Neuronal stem cell (in vitro differentiated cells): Measurements from ENCODE around the gene CTRB2.
"Not testable (repeated sequence)": the region's sequence is repeated elsewhere in the genome, so short reads cannot be mapped to it uniquely, and the experiment has no call there.

Experiments
- DNase-seq: peaks from one replicate; pipeline ENCODE4 v3.0.0-alpha.2; 2013; ENCODE audit warnings: low spot score
- H2AFZ ChIP-seq: one replicate; pipeline ENCODE4 v1.6.1; 2013; ENCODE audit warnings: mild to moderate bottlenecking, low read length, inconsistent platforms
- H2AK5ac ChIP-seq: 2 replicates; pipeline ENCODE4 v1.6.1; 2013; ENCODE audit warnings: low read depth, mild to moderate bottlenecking, inconsistent platforms, low read length, moderate library complexity, mixed read lengths
- H2BK120ac ChIP-seq: 2 replicates; pipeline ENCODE4 v1.6.1; 2013; ENCODE audit warnings: low read depth, mild to moderate bottlenecking, inconsistent platforms, low read length, moderate library complexity, mixed read lengths
- H2BK12ac ChIP-seq: one replicate; pipeline ENCODE4 v1.6.1; 2013; ENCODE audit warnings: low read length, inconsistent platforms
- H2BK15ac ChIP-seq: 2 replicates; pipeline ENCODE4 v1.6.1; 2013; ENCODE audit warnings: mild to moderate bottlenecking, low read length, inconsistent platforms, mixed read lengths
- H2BK5ac ChIP-seq: one replicate; pipeline ENCODE4 v1.6.1; 2013; ENCODE audit warnings: inconsistent platforms, mild to moderate bottlenecking, low read length, moderate library complexity
- H3K14ac ChIP-seq: one replicate; pipeline ENCODE4 v1.6.1; 2013; ENCODE audit warnings: low read length, inconsistent platforms
- H3K18ac ChIP-seq: 2 replicates; pipeline ENCODE4 v1.6.1; 2013; ENCODE audit warnings: low read length, inconsistent platforms
- H3K23ac ChIP-seq: 2 replicates; pipeline ENCODE4 v1.6.1; 2013; ENCODE audit warnings: low read depth, mild to moderate bottlenecking, mixed read lengths, low read length, inconsistent platforms; ENCODE audit not compliant: poor library complexity
- H3K27ac ChIP-seq: replicated peaks from 3 replicates; pipeline ENCODE4 v1.5.1; 2013; ENCODE audit warnings: low read length, inconsistent platforms
- H3K27me3 ChIP-seq, 3 experiments: 2 replicates each; pipeline ENCODE4 v1.6.1; 2013; ENCODE audit warnings: low read length in 3 of 3, mild to moderate bottlenecking in 2 of 3, inconsistent platforms in 1 of 3, low read depth in 1 of 3, mixed read lengths in 1 of 3, moderate library complexity in 1 of 3; ENCODE audit not compliant: control insufficient read depth in 3 of 3, insufficient read depth in 3 of 3
- H3K36me3 ChIP-seq, 2 donors: replicated peaks in 1 of 2; 2 replicates each; pipeline ENCODE4 v1.6.1; 2013; ENCODE audit warnings: low read length in 2 of 2; ENCODE audit not compliant: control insufficient read depth in 2 of 2, insufficient read depth in 2 of 2
- H3K4ac ChIP-seq: 2 replicates; pipeline ENCODE4 v1.6.1; 2013; ENCODE audit warnings: inconsistent platforms, mild to moderate bottlenecking, low read length, moderate library complexity
- H3K4me1 ChIP-seq, 2 donors: 1 replicate in 1 of 2; 2 replicates in 1 of 2; pipeline ENCODE4 v1.6.1; 2013; ENCODE audit warnings: low read length in 2 of 2, low read depth in 1 of 2; ENCODE audit not compliant: control insufficient read depth in 2 of 2, insufficient read depth in 1 of 2
- H3K4me2 ChIP-seq: one replicate; pipeline ENCODE4 v1.6.1; 2013; ENCODE audit warnings: mild to moderate bottlenecking, low read length, inconsistent platforms; ENCODE audit not compliant: insufficient read depth, poor library complexity, severe bottlenecking
- H3K4me3 ChIP-seq, 2 donors: 2 replicates each; pipeline ENCODE4 v1.5.1; 2013; ENCODE audit warnings: low read length in 2 of 2, mild to moderate bottlenecking in 2 of 2, inconsistent platforms in 1 of 2, moderate library complexity in 1 of 2
- H3K79me1 ChIP-seq: one replicate; pipeline ENCODE4 v1.6.1; 2013; ENCODE audit warnings: low read depth, mild to moderate bottlenecking, inconsistent platforms, low read length, moderate library complexity
- H3K9ac ChIP-seq: one replicate; pipeline ENCODE4 v1.6.1; 2013; ENCODE audit warnings: mild to moderate bottlenecking, low read depth, low read length, inconsistent platforms; ENCODE audit not compliant: poor library complexity
- H3K9me3 ChIP-seq, 2 donors: replicated peaks in 1 of 2; 2 replicates each; pipeline versions ENCODE3 to v1.6.1; 2013; ENCODE audit warnings: low read length in 2 of 2, mild to moderate bottlenecking in 2 of 2, inconsistent platforms in 1 of 2, low read depth in 1 of 2, mixed read lengths in 1 of 2, moderate library complexity in 1 of 2; ENCODE audit not compliant: control insufficient read depth in 2 of 2, insufficient read depth in 1 of 2
- H4K8ac ChIP-seq: one replicate; pipeline ENCODE4 v1.6.1; 2013; ENCODE audit warnings: low read depth, mild to moderate bottlenecking, inconsistent platforms, low read length, moderate library complexity
- H4K91ac ChIP-seq: one replicate; pipeline ENCODE4 v1.6.1; 2013; ENCODE audit warnings: low read length, low read depth, mild to moderate bottlenecking, inconsistent platforms; ENCODE audit not compliant: poor library complexity
- WGBS, 2 donors: extraction: QIAGEN DNeasy Blood & Tissue Kit; methylation state at CpG; one replicate each; pipeline ENCODE4 v1.1.7; 2013; ENCODE audit warnings: missing lambda C conversion rate in 2 of 2, mixed read lengths in 1 of 2; ENCODE audit not compliant: insufficient read length in 2 of 2, insufficient replicate concordance in 1 of 2; ENCODE audit errors: extremely low coverage in 2 of 2; 5-methylcytosine and 5-hydroxymethylcytosine counted together

CTRB2 gene

DNA sequence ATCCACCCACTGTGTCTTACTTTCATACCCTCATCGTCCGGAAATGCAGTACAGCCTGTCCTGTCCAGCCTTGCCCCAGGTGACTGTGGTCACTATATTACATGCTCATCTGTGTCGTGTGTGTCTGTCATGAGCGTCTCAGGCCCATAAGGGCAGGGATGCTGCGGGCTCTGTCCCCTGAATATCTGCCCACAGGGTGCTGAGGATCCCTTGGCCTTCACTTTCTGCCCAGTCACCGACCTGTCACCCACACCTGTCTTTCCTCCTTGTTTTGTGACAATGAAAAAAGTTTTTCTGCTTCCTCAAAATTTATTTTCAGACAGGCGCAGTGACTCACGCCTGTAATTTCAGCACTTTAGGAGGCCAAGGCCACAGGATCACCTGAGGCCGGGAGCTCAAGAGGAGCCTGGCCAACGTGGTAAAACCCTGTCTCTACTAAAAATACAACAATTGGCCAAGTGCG, 10.5 kb upstream of the CTRB2 start:
- Histone ChIP-seq H3K79me1 (no peaks in the 10 kb centered on the region), H2BK12ac (no peak overlapping the region), H3K4me3 (no peak overlapping the region), H2BK120ac (no peak overlapping the region), H3K4me2 (no peak overlapping the region), H2AK5ac (no peak overlapping the region), H2AFZ (no peak overlapping the region), H3K14ac (no peak overlapping the region), H3K23ac (no peak overlapping the region), H3K18ac (no peak overlapping the region), H4K91ac (no peak overlapping the region), H3K4me1 (peaks cover 0 to 2% of the 10 kb centered on the region in 2 donors), H2BK15ac (no peak overlapping the region), H3K27me3 (no peaks in the 10 kb centered on the region), H3K27ac (no peak overlapping the region), H3K9ac (no peak overlapping the region), H3K9me3 (no peaks in the 10 kb centered on the region), H4K8ac (no peak overlapping the region), H3K36me3 (no peaks in the 10 kb centered on the region), H3K4ac (no peak overlapping the region), H2BK5ac (no peak overlapping the region)
- DNase-seq, result no peak
- WGBS, 2 donors, result no CpG with 5 or more reads among the region's 11 CpGs

DNA sequence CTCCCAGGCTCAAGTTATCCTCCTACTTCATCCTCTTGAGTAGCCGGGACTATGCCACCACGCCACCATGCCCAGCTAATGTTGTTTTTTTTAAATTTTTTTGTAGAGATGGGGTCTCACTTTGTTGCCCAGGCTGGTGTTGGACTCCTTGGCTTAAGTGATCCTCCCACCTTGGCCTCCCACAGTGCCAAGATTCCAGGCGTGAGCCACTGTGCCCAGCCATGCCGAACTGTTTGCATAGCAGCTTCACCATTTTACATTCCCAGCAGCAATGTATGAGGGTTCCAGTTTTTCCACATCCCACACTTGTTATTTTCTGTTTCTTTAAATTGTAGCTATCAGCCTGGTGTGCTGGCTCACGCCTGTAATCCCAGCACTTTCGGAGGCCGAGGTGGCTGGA, 9.6 kb upstream of the CTRB2 start:
- H2AK5ac ChIP-seq, result no peak overlapping the region
- no peak overlapping the region for H2BK120ac ChIP-seq
- H3K27ac ChIP-seq, result no peak overlapping the region
- no peak overlapping the region for H3K18ac ChIP-seq
- no CpG with 5 or more reads among the region's 7 CpGs for WGBS, 2 donors
- H2BK5ac ChIP-seq, result no peak overlapping the region
- no peak overlapping the region for H2BK15ac ChIP-seq
- H3K4me1 ChIP-seq, result peaks cover 0 to 3% of the 10 kb centered on the region in 2 donors
- no peak overlapping the region for H3K14ac ChIP-seq
- H4K8ac ChIP-seq, result no peak overlapping the region
- H3K23ac ChIP-seq, result no peak overlapping the region
- no peak overlapping the region for H4K91ac ChIP-seq
- H2BK12ac ChIP-seq, result no peak overlapping the region
- H3K4me2 ChIP-seq, result no peak overlapping the region
- H3K79me1 ChIP-seq, result no peaks in the 10 kb centered on the region
- no peaks in the 10 kb centered on the region for H3K36me3 ChIP-seq
- no peak overlapping the region for H3K4me3 ChIP-seq
- no peak overlapping the region for H2AFZ ChIP-seq
- H3K9ac ChIP-seq, result no peak overlapping the region
- H3K9me3 ChIP-seq, result no peaks in the 10 kb centered on the region
- H3K4ac ChIP-seq, result no peak overlapping the region
- DNase-seq, result no peak
- no peaks in the 10 kb centered on the region for H3K27me3 ChIP-seq

DNA sequence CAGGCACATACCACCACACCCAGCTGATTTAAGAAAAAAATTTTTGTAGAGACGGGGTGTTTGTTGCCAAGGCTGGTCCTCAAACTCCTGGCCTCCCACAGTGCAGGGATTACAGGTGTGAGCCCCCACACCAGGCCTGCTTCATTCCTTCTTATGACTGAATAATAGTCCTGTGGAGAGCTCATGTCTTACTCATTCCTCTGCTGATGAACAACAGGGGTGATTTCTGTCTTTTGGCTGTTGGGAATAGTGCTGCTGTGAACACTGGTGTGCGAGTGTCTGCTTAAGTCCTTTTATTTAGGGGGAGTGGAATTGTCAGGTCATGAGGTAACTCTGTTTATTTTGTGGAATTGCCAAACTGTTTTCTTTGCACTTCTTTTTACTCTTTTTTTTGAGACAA, 9.2 kb upstream of the CTRB2 start:
- Histone ChIP-seq H4K91ac (no peak overlapping the region), H3K9ac (no peak overlapping the region), H2AFZ (no peak overlapping the region), H3K4me1 (peaks cover 0 to 3% of the 10 kb centered on the region in 2 donors), H3K27ac (no peak overlapping the region), H3K18ac (no peak overlapping the region), H2BK120ac (no peak overlapping the region), H3K23ac (no peak overlapping the region), H2BK12ac (no peak overlapping the region), H2AK5ac (no peak overlapping the region), H3K27me3 (no peaks in the 10 kb centered on the region), H3K36me3 (no peaks in the 10 kb centered on the region), H3K79me1 (no peaks in the 10 kb centered on the region), H3K4me2 (no peak overlapping the region), H2BK5ac (no peak overlapping the region), H4K8ac (no peak overlapping the region), H3K9me3 (no peaks in the 10 kb centered on the region), H2BK15ac (no peak overlapping the region), H3K14ac (no peak overlapping the region), H3K4ac (no peak overlapping the region), H3K4me3 (no peak overlapping the region)
- WGBS, 2 donors, result no CpG with 5 or more reads among the region's 2 CpGs
- DNase-seq, result no peak

DNA sequence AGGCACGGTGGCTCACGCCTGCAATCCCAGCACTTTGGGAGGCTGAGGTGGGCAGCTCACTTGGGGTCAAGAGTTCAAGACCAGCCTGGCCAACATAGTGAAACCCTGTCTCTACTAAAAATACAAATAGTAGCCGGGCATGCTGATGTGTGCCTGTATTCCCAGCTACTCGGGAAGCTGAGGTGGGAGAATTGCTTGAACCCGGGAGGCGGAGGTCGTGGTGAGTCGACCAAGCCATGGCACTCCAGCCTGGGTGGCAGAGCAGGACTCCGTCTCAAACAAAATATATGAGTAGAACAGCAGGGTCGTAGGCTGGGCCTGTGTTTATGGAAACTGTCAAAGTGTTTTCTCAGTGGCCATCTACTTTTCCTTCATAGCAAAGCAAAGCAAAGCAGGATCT, 4.3 kb upstream of the CTRB2 start:
- H2BK15ac ChIP-seq, H2BK120ac ChIP-seq, DNase-seq, H3K23ac ChIP-seq, H2BK12ac ChIP-seq, H3K79me1 ChIP-seq, H3K9me3 ChIP-seq, H3K4me3 ChIP-seq, H3K4me1 ChIP-seq, H3K14ac ChIP-seq, H3K27me3 ChIP-seq, H2AFZ ChIP-seq, H3K9ac ChIP-seq, H3K4ac ChIP-seq, H2BK5ac ChIP-seq, H3K27ac ChIP-seq, H3K18ac ChIP-seq, H4K8ac ChIP-seq, H4K91ac ChIP-seq, H3K36me3 ChIP-seq, H3K4me2 ChIP-seq, H2AK5ac ChIP-seq: not testable (repeated sequence)
- WGBS, 2 donors, result no CpG with 5 or more reads among the region's 10 CpGs
